ENCODE measurements around the gene ITGB7. TPM values are rescaled to one million over a fixed set of nuclear protein-coding genes. Genes with fewer than 3 reads are reported as not detected.

Gene ITGB7
- total and polyA plus RNA-seq, 2 donors (not counting 3 experiments of a cell fraction or from before 2014, with no cell fraction given) = 0.17 TPM; not detected in 1

- intact Hi-C loops (cut with micrococcal nuclease) (no loop called here), dilution Hi-C loops (cut with MboI; ENCODE audit: extremely low pct_ligation_motif_present, low sequenced_read_pairs) (no loop called here)
- Histone ChIP-seq H3K9me3 (replicated peaks; ENCODE audit: control insufficient read depth, insufficient read depth, low read length) (no peaks in the 10 kb centered on the region), H3K4me2 (ENCODE audit: insufficient read depth, low read length) (no peak overlapping the region), H3K27ac (ENCODE audit: insufficient read depth, low read depth, low read length) (no peak overlapping the region), H4K20me1 (replicated peaks; ENCODE audit: control insufficient read depth, extremely low read depth, insufficient read depth, low read length) (no peaks in the 10 kb centered on the region), H3K9me1 (replicated peaks; ENCODE audit: control insufficient read depth, extremely low read depth, insufficient read depth, low read length) (no peaks in the 10 kb centered on the region), H3K4me3 (replicated peaks in 1 of 3; ENCODE audit: insufficient read depth in 1 of 3, low read depth in 1 of 3, low read length in 3 of 3) (no peak overlapping the region), H3K27me3 (ENCODE audit: control insufficient read depth in 2 of 2, insufficient read depth in 2 of 2, low read length in 2 of 2) (peaks cover 0 to 5% of the 10 kb centered on the region in 2 experiments), H3K9ac (replicated peaks; ENCODE audit: extremely low read depth, insufficient read depth, low read length) (no peak overlapping the region), H2AFZ (ENCODE audit: low read depth, low read length) (no peak overlapping the region), H3K36me3 (ENCODE audit: control insufficient read depth in 2 of 2, extremely low read depth in 1 of 2, insufficient read depth in 2 of 2, low read length in 2 of 2) (no peaks in the 10 kb centered on the region), H3K4me1 (ENCODE audit: control insufficient read depth, extremely low read depth, insufficient read depth, low read length) (no peaks in the 10 kb centered on the region), H3K79me2 (ENCODE audit: control insufficient read depth, insufficient read depth, low read length) (no peaks in the 10 kb centered on the region)
- DNase-seq (ENCODE audit: low read depth, low spot score) (no peak), FAIRE-seq (no peak)
- CTCF ChIA-PET = interaction anchor here (1.6 kb wide), 1 partner anchor 12 kb away, joined by 4 read pairs; no protein-coding TSS in a partner anchor
- POLR2A ChIA-PET = interaction anchor here (0.6 kb wide), 1 partner anchor 44 kb away, joined by 3 read pairs; the partner anchor contains the start of gene SOAT2
- no TSS peak for BruUV-seq (replicated peaks)
- TF ChIP-seq POLR2AphosphoS5 (IDR thresholded peaks at IDR 0.05; ENCODE audit: insufficient read depth, low read depth, low read length) = no peak
- TF ChIP-seq MYC (IDR thresholded peaks at IDR 0.05; ENCODE audit: low read depth, low read length) = no peak
- TF ChIP-seq GATA2 (IDR thresholded peaks at IDR 0.05; ENCODE audit: insufficient read depth, insufficient read length, low read depth, low read length) = no peak
- no peak for TF ChIP-seq POLR2A (IDR thresholded peaks at IDR 0.05; ENCODE audit: low read depth, low read length)
- no peak for TF ChIP-seq FOS (IDR thresholded peaks at IDR 0.05; ENCODE audit: borderline replicate concordance, insufficient read depth, low read length)
- no peak for TF ChIP-seq JUN (IDR thresholded peaks at IDR 0.05; ENCODE audit: borderline replicate concordance, insufficient read depth, insufficient read length, low read depth)
- TF ChIP-seq MAX (IDR thresholded peaks at IDR 0.05; ENCODE audit: insufficient read depth, insufficient read length) = no peak
Observed at GRCh38 chr12:53147653-53148052, 59.4 kb downstream of the ITGB7 start.

- Histone ChIP-seq H3K27ac (ENCODE audit: insufficient read depth, low read depth, low read length) (no peak overlapping the region), H3K4me2 (ENCODE audit: insufficient read depth, low read length) (no peak overlapping the region), H3K27me3 (ENCODE audit: control insufficient read depth in 2 of 2, insufficient read depth in 2 of 2, low read length in 2 of 2) (peaks cover 0 to 5% of the 10 kb centered on the region in 2 experiments), H3K9ac (replicated peaks; ENCODE audit: extremely low read depth, insufficient read depth, low read length) (no peak overlapping the region), H3K9me1 (replicated peaks; ENCODE audit: control insufficient read depth, extremely low read depth, insufficient read depth, low read length) (no peaks in the 10 kb centered on the region), H3K4me1 (ENCODE audit: control insufficient read depth, extremely low read depth, insufficient read depth, low read length) (no peaks in the 10 kb centered on the region), H2AFZ (ENCODE audit: low read depth, low read length) (no peak overlapping the region), H4K20me1 (replicated peaks; ENCODE audit: control insufficient read depth, extremely low read depth, insufficient read depth, low read length) (no peaks in the 10 kb centered on the region), H3K4me3 (replicated peaks in 1 of 3; ENCODE audit: insufficient read depth in 1 of 3, low read depth in 1 of 3, low read length in 3 of 3) (no peak overlapping the region), H3K79me2 (ENCODE audit: control insufficient read depth, insufficient read depth, low read length) (no peaks in the 10 kb centered on the region), H3K36me3 (ENCODE audit: control insufficient read depth in 2 of 2, extremely low read depth in 1 of 2, insufficient read depth in 2 of 2, low read length in 2 of 2) (no peaks in the 10 kb centered on the region), H3K9me3 (replicated peaks; ENCODE audit: control insufficient read depth, insufficient read depth, low read length) (no peaks in the 10 kb centered on the region)
- intact Hi-C loops (cut with micrococcal nuclease) = no loop called here
- no peak for FAIRE-seq
- no peak for DNase-seq (ENCODE audit: low read depth, low spot score)
- CTCF ChIA-PET = interaction anchor here (1.6 kb wide), 1 partner anchor 12 kb away, joined by 4 read pairs; no protein-coding TSS in a partner anchor
- TF ChIP-seq POLR2A (IDR thresholded peaks at IDR 0.05; ENCODE audit: low read depth, low read length) (no peak), GATA2 (IDR thresholded peaks at IDR 0.05; ENCODE audit: insufficient read depth, insufficient read length, low read depth, low read length) (no peak), EZH2 (IDR thresholded peaks at IDR 0.05; ENCODE audit: borderline replicate concordance, low read depth, low read length, severe bottlenecking) (no peak), JUN (IDR thresholded peaks at IDR 0.05; ENCODE audit: borderline replicate concordance, insufficient read depth, insufficient read length, low read depth) (no peak), CTCF (IDR thresholded peaks at IDR 0.05; ENCODE audit: extremely low read depth in 1 of 2, insufficient read depth in 1 of 2, low read depth in 1 of 2, low read length in 2 of 2) (no peak), POLR2AphosphoS5 (IDR thresholded peaks at IDR 0.05; ENCODE audit: insufficient read depth, low read depth, low read length) (no peak), FOS (IDR thresholded peaks at IDR 0.05; ENCODE audit: borderline replicate concordance, insufficient read depth, low read length) (no peak)
- no TSS peak for BruUV-seq (replicated peaks)
- POLR2A ChIA-PET = no interaction called here
- dilution Hi-C loops (cut with MboI; ENCODE audit: extremely low pct_ligation_motif_present, low sequenced_read_pairs) = no loop called here
Observed at GRCh38 chr12:53147181-53147580, 59.9 kb downstream of the ITGB7 start.

Data from endothelial cell of umbilical vein (primary cell).